HG02884 (cell line): ENCODE results near the gene TMEM184B.

Experiments used
- ATAC-seq: cut with Tn5 transposase; IDR thresholded peaks from one replicate; pipeline ENCODE4 v1.9.1; 2021; ENCODE audit warnings: mild to moderate bottlenecking, moderate library complexity; ENCODE audit not compliant: unreplicated experiment

Gene TMEM184B

GRCh38 chr22:38282397-38282796 lies 9.6 kb upstream of the TMEM184B start:
- no peak for ATAC-seq

DNA sequence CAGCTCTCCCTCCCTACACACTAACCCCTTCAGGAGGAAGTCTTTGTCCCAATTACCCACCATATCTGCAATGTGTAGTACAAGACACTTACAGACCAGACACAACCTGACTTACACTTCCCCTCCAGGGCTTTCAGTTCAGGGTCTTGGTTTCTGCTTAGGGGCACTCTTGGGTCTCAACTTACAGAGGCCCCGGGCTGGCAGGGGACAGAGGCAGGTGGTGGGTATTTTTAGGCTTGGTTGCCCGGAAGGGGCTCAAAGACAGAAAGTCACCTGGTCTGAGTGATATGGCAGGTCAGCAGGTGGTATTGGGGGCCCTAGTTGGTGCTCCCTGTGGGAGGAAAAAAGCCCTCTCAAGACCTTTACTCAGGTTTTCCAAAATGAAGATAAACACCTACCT lies 3.4 kb upstream of the TMEM184B start:
- no peak for ATAC-seq

- ATAC-seq: no peak
Measured at GRCh38 chr22:38273135-38273826, 471 bp upstream of the TMEM184B start.

GRCh38 chr22:38271927-38272372 lies 860 bp downstream of the TMEM184B start:
- ATAC-seq: no peak

DNA sequence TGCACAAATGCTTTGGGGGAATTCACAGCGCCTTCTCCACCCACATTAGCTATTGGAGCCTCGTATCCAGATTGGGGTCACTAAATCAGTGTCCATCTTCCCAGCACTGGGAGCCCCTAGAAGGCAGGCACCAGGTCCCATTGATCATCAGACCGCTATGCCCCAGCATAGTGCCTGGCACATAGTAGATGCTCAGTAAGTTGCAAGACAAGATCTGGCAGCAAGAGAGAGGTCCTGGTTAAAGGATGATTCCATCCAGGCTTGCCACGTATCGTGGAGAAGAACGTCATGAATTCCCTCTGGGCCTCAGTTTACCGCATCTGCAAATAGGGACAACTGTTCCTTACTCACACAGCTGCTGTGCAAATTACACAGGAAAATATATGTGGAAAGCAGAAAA lies 1.7 kb downstream of the TMEM184B start:
- ATAC-seq: no peak

- no peak for ATAC-seq
Measured at GRCh38 chr22:38270091-38270992, 2.5 kb downstream of the TMEM184B start.

GRCh38 chr22:38269466-38269865 lies 3.3 kb downstream of the TMEM184B start:
- no peak for ATAC-seq

- no peak for ATAC-seq
Measured at GRCh38 chr22:38267086-38267485, 5.7 kb downstream of the TMEM184B start.

DNA sequence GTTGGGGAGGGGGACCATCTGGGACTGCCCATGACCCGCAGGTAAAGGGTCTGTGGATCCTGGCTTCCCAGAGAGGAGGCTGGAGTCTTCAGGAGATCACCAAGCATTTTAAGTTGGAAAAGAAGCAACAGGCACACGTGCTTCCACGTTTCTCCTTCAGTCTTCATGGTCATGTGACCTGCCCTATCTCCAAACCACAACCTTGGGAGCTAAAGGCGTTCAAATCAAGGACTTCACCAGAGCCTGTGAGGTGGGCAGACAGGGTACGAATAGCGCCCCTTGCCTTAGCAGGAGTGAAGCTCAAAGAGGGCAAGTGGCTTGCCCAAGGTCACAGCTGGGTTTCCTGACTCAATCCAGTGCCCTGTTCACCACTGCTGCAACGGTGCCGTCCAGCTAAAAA lies 6.7 kb downstream of the TMEM184B start:
- no peak for ATAC-seq

GRCh38 chr22:38264322-38264843 lies 8.4 kb downstream of the TMEM184B start:
- no peak for ATAC-seq

- no peak for ATAC-seq
Measured at GRCh38 chr22:38262051-38262795, 10.6 kb downstream of the TMEM184B start.

DNA sequence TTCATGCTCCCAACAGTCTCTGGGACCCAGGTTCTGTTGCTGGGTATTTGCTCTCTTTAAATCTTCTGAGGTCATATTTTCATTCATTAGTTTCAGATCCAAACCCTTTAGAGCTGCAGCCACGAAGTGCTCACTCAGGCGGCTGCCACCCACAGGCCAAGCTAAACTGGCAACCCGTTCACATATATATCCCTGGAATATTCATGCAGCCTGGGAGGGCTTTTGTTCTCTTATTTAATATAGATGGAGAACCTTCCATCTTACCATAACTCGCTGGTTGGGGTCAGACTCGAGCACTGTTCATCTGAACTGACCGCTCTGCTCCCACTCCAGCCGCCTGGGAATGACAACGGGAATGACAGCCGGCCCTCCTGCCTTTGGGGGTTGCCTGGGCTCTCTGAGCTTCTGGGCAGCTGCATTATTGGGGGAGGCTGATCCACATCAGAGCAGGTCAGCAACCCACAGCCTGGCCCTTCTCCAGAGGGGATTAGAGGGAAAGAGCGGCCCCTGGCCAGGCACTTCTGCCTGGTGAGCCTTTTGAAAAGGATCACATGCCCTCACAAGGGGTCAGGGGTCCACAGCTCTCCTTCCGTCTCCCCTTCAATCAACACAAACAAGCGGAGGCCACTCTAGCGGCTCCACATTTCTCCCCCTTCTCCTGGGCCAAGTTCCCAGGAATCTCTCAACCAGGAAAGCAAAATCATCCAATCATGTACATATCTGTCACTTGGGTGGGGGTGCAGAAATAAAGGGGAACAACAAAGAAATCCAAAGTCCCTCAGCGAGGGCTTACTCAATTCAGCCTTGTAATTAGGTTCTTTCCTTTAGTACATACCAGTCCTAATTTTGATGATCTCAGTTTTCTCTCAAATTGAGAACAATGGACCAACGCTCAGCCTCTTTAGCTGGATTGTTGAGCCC lies 11.8 kb downstream of the TMEM184B start:
- no peak for ATAC-seq

DNA sequence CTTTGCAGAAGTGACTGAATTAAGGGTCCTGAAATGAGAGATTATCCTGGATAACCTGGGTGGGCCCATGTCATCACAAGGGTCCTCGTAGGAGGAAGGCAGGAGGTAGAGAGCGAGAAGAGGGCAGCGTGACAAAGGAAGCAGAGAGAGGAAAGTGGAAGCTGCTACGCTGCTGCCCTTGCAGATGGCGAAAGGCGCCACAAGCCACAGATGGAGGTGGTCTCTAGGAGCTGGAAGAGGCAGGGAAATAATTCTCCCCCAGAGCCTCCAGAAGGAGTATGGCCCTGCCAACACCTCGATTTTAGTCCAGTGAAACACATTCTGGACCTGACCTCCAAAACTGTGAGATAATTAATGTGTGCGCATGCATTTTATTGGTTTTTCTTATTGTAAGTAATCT lies 13.4 kb downstream of the TMEM184B start:
- ATAC-seq: no peak

DNA sequence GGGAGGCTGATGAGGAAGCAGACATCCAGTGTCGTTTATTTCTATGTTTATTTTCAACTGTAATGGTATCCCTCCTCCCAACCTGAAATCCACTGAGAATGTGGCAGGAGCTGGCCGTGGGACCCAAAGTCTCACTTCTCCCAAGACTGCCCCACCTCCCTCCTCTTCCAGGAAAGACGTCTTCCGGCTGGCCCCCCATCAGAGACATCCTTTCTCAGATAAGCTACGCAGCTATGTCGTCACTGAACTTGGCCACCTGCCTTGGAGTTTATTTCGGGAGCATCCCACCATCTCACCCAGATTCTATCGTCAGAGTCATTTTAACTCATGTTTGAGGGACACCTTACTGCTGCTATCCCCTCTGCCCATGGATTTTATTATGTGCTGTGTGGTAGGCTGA lies 13.9 kb downstream of the TMEM184B start:
- ATAC-seq: no peak

DNA sequence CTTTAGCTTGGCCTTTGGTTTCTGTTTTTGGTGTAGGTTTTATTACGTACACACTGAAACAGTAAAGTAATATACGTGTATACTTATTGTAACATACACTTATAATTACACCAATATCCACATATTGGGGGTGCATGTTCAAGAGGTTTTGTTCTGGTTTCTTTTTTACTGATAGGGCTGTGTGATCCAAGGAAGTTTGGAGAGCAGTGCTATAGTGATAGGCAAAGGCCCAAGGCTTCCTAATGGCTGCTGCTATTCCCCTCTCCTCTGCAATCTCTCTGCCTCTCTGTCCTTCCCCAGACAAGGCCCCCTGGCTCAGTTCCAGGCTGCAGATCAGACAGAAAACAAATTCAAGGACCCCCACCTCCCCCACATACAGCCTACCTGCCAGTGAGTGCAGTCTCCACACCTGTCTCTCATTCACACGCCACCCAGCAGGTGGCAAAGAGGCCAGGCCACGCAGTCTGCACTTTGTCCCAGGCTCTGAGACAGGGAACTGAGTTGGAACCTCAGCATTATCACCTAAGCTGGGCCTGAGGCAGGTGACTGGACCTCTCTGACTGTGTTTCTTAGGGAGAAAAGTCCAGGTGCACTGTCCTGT lies 15.1 kb downstream of the TMEM184B start:
- no peak for ATAC-seq

GRCh38 chr22:38257181-38257580 lies 15.6 kb downstream of the TMEM184B start:
- no peak for ATAC-seq

GRCh38 chr22:38255697-38256096 lies 17.1 kb downstream of the TMEM184B start:
- ATAC-seq: no peak

GRCh38 chr22:38251341-38251692 lies 21.5 kb downstream of the TMEM184B start:
- no peak for ATAC-seq

DNA sequence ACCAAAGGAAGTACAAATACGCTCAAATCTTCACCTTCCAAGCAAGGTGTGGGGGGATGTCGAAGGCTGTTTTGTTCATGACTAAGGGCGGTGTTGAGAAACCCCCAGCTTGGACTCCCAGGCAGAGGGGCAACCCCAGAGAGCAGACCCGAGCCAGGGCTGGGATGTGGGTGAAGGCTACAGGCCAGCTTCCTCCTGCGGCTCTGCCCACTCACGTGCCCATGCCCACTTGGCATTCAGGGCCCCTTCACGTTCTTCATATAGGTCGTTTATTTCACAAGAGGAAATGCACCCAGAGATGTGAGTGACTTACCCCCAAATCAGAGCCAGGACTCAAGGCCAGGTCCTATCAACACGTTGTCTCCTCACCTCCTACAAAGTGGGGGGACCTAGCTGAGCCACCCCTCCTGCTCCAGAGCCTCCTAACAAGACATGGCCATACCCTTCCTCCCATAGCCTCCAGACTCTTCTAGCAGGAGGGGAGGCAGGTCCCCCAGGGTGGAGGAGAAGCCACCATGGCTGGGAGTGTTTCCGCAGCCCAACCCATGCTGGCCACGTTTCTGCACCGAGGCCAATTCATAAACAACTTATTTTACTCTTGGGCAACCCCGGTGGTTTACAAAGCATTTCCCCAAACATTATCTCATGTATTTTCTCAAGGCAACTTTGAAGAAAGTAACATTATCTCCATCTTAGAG lies 22.0 kb downstream of the TMEM184B start:
- ATAC-seq: no peak
